DOHH2 (cell line): ENCODE data around the gene KCNAB1.

Source experiments
- CTCF ChIP-seq: fragments of 200-600 bp; sonication (generic); IDR thresholded peaks from one replicate; pipeline ENCODE4 v1.5.1; 2014; ENCODE audit warnings: antibody characterized with exemption, mild to moderate bottlenecking, low read depth, low read length; ENCODE audit not compliant: poor library complexity, severe bottlenecking
- EZH2phosphoT487 ChIP-seq: fragments of 200-600 bp; sonication (generic); IDR thresholded peaks from 2 replicates; pipeline ENCODE4 v1.6.1; 2017; ENCODE audit warnings: borderline replicate concordance, mild to moderate bottlenecking, antibody characterized with exemption, low read length, moderate library complexity, mixed read lengths

- no peak for TF ChIP-seq EZH2phosphoT487
- no peak for TF ChIP-seq CTCF
Measured at GRCh38 chr3:156145866-156146265, 25.5 kb downstream of the KCNAB1 start.
